B cell (primary cell): ENCODE measurements around the gene TMEM164.

Experiments used
- EZH2 ChIP-seq: IDR thresholded peaks from 2 replicates; pipeline ENCODE4 v1.6.1; 2012; ENCODE audit warnings: borderline replicate concordance, low read depth, mild to moderate bottlenecking, moderate library complexity, low read length; ENCODE audit not compliant: insufficient read depth, poor library complexity, severe bottlenecking
- TF ChIP-seq, protein P1 (sequence below): fragments of 200-600 bp; IDR thresholded peaks from one replicate; pipeline ENCODE4 v1.8.0; 2022; ENCODE audit warnings: antibody characterized with exemption, mild to moderate bottlenecking

DNA sequence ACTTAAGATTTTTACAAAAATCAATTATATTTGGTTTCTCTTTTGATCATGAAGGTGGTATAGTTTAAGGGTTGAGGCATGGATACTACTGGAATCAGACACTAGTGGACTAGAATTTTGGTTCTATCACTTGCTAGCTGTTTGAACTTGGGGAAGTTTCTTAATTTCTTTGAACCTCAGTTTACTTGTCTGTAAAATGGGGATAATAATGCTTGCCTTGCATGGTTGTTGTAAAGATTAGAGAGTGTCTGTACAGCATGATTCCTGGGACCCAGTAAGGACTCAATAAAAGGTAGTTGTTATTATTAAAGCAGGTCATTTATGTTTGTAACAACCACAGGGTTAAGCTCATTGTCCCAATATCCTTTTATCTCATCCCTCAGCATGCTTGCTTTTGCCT is 36.0 kb downstream of the TMEM164 start:
- TF ChIP-seq, protein P1, sequence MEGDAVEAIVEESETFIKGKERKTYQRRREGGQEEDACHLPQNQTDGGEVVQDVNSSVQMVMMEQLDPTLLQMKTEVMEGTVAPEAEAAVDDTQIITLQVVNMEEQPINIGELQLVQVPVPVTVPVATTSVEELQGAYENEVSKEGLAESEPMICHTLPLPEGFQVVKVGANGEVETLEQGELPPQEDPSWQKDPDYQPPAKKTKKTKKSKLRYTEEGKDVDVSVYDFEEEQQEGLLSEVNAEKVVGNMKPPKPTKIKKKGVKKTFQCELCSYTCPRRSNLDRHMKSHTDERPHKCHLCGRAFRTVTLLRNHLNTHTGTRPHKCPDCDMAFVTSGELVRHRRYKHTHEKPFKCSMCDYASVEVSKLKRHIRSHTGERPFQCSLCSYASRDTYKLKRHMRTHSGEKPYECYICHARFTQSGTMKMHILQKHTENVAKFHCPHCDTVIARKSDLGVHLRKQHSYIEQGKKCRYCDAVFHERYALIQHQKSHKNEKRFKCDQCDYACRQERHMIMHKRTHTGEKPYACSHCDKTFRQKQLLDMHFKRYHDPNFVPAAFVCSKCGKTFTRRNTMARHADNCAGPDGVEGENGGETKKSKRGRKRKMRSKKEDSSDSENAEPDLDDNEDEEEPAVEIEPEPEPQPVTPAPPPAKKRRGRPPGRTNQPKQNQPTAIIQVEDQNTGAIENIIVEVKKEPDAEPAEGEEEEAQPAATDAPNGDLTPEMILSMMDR = no peak
- TF ChIP-seq EZH2 = no peak
